Thyroid gland (tissue), 4 donors: Measurements from ENCODE around the gene SPSB4.

Experiments used
- POLR2A ChIP-seq, 2 donors: fragments of 450-650 bp; IDR thresholded peaks; one replicate each; pipeline ENCODE4 v1.6.1; 2017; ENCODE audit warnings: antibody characterized with exemption in 2 of 2, mild to moderate bottlenecking in 2 of 2, moderate library complexity in 1 of 2
- TF ChIP-seq, protein P1 (sequence below), 6 experiments: fragments of 200-600 bp in 3 of 6; fragments of 450-650 bp in 3 of 6; sonication (generic) in 3 of 6; IDR thresholded peaks; one replicate each; pipeline ENCODE4 v1.5.1; 2016 to 2019; ENCODE audit warnings: antibody characterized with exemption in 6 of 6, mild to moderate bottlenecking in 2 of 6, inconsistent platforms in 1 of 6, moderate library complexity in 1 of 6

- TF ChIP-seq, protein P1, sequence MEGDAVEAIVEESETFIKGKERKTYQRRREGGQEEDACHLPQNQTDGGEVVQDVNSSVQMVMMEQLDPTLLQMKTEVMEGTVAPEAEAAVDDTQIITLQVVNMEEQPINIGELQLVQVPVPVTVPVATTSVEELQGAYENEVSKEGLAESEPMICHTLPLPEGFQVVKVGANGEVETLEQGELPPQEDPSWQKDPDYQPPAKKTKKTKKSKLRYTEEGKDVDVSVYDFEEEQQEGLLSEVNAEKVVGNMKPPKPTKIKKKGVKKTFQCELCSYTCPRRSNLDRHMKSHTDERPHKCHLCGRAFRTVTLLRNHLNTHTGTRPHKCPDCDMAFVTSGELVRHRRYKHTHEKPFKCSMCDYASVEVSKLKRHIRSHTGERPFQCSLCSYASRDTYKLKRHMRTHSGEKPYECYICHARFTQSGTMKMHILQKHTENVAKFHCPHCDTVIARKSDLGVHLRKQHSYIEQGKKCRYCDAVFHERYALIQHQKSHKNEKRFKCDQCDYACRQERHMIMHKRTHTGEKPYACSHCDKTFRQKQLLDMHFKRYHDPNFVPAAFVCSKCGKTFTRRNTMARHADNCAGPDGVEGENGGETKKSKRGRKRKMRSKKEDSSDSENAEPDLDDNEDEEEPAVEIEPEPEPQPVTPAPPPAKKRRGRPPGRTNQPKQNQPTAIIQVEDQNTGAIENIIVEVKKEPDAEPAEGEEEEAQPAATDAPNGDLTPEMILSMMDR (IDR thresholded peaks at IDR 0.05): no peak
- no peak for TF ChIP-seq POLR2A (IDR thresholded peaks at IDR 0.05)
These were observed 130.0 kb downstream of the SPSB4 start for GRCh38 chr3:141181196-141181595.
